GM23248 (cell line): ENCODE results near the gene IFT20.

Source experiments
- EZH2 ChIP-seq: fragments of 200-600 bp; sonication (generic); IDR thresholded peaks from 2 replicates; pipeline ENCODE4 v1.6.1; 2018; ENCODE audit warnings: antibody characterized with exemption, mild to moderate bottlenecking; ENCODE audit not compliant: insufficient read depth, poor library complexity, severe bottlenecking
- EZH2phosphoT487 ChIP-seq: fragments of 200-600 bp; sonication (generic); IDR thresholded peaks from 2 replicates; pipeline ENCODE4 v1.6.1; 2018; ENCODE audit warnings: antibody characterized with exemption, moderate library complexity, mild to moderate bottlenecking, low read depth; ENCODE audit not compliant: insufficient read depth

GRCh38 chr17:28324781-28325180 is 10.5 kb downstream of the IFT20 start:
- TF ChIP-seq EZH2 (no peak), EZH2phosphoT487 (no peak)
